SU-DHL-6 (cell line): Measurements from ENCODE around the gene SARDH.
A peak's percentile ranks its signal among the peaks of the same experiment; 100 is the strongest.

Source experiments
- CTCF ChIP-seq: fragments of 200-600 bp; sonication (generic); IDR thresholded peaks from one replicate; pipeline ENCODE4 v1.5.1; 2017; ENCODE audit warnings: antibody characterized with exemption, mild to moderate bottlenecking, low read length, moderate library complexity; ENCODE audit not compliant: insufficient read depth, poor library complexity, severe bottlenecking
- EZH2phosphoT487 ChIP-seq: fragments of 200-600 bp; sonication (generic), shearing (Covaris generic); conservative IDR thresholded peaks from 2 replicates; pipeline ENCODE4 v1.6.1; 2018; ENCODE audit warnings: mild to moderate bottlenecking, antibody characterized with exemption, low read length, moderate library complexity, mixed read lengths

GRCh38 chr9:133726401-133727276, 11.5 kb downstream of the SARDH start:
- TF ChIP-seq CTCF (peak; percentile 30), EZH2phosphoT487 (no peak)
